ENCODE results near the gene GTSE1.

The GTSE1 gene

GRCh38 chr22:46379066-46379930, 82.6 kb downstream of the GTSE1 start:
- H3K4me3 ChIP-seq (ENCODE audit: low read depth, low read length) = no peak overlapping the region
- TF ChIP-seq, protein P1, sequence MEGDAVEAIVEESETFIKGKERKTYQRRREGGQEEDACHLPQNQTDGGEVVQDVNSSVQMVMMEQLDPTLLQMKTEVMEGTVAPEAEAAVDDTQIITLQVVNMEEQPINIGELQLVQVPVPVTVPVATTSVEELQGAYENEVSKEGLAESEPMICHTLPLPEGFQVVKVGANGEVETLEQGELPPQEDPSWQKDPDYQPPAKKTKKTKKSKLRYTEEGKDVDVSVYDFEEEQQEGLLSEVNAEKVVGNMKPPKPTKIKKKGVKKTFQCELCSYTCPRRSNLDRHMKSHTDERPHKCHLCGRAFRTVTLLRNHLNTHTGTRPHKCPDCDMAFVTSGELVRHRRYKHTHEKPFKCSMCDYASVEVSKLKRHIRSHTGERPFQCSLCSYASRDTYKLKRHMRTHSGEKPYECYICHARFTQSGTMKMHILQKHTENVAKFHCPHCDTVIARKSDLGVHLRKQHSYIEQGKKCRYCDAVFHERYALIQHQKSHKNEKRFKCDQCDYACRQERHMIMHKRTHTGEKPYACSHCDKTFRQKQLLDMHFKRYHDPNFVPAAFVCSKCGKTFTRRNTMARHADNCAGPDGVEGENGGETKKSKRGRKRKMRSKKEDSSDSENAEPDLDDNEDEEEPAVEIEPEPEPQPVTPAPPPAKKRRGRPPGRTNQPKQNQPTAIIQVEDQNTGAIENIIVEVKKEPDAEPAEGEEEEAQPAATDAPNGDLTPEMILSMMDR (IDR thresholded peaks at IDR 0.05; ENCODE audit: insufficient read depth, low read depth, low read length, missing control alignments) = no peak
- no peak for DNase-seq (ENCODE audit: low read depth)

GRCh38 chr22:46380069-46380468, 83.4 kb downstream of the GTSE1 start:
- TF ChIP-seq, protein P1 (IDR thresholded peaks at IDR 0.05; ENCODE audit: insufficient read depth, low read depth, low read length, missing control alignments) = no peak
- H3K4me3 ChIP-seq (ENCODE audit: low read depth, low read length) = no peak overlapping the region
- DNase-seq (ENCODE audit: low read depth) = no peak
